ENCODE results near the gene ARF6.

DNA sequence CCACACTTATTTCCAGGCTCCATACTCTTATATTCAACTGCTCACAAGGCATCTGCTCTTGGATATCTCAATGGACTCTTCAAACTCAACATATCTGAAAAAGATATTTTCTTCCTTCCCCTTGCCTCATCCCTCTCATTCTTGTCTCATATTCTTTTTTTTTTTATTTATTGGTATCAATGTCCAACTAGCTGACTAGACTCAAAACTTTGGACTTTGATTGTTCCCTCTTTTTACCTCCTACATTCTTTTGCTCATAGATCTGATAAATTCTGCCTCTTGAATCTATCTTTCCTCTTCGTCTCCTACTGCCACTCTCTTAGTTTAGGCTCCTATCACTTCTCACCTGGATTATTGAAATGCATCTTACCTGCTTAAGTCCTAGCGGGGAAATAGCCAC, 25.8 kb downstream of the ARF6 start:
- TF ChIP-seq RXRA (IDR thresholded peaks at IDR 0.05; ENCODE audit: borderline replicate concordance, low read depth), result no peak
- TF ChIP-seq, protein P1, sequence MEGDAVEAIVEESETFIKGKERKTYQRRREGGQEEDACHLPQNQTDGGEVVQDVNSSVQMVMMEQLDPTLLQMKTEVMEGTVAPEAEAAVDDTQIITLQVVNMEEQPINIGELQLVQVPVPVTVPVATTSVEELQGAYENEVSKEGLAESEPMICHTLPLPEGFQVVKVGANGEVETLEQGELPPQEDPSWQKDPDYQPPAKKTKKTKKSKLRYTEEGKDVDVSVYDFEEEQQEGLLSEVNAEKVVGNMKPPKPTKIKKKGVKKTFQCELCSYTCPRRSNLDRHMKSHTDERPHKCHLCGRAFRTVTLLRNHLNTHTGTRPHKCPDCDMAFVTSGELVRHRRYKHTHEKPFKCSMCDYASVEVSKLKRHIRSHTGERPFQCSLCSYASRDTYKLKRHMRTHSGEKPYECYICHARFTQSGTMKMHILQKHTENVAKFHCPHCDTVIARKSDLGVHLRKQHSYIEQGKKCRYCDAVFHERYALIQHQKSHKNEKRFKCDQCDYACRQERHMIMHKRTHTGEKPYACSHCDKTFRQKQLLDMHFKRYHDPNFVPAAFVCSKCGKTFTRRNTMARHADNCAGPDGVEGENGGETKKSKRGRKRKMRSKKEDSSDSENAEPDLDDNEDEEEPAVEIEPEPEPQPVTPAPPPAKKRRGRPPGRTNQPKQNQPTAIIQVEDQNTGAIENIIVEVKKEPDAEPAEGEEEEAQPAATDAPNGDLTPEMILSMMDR (IDR thresholded peaks at IDR 0.05), result no peak
- TF ChIP-seq, protein P2, sequence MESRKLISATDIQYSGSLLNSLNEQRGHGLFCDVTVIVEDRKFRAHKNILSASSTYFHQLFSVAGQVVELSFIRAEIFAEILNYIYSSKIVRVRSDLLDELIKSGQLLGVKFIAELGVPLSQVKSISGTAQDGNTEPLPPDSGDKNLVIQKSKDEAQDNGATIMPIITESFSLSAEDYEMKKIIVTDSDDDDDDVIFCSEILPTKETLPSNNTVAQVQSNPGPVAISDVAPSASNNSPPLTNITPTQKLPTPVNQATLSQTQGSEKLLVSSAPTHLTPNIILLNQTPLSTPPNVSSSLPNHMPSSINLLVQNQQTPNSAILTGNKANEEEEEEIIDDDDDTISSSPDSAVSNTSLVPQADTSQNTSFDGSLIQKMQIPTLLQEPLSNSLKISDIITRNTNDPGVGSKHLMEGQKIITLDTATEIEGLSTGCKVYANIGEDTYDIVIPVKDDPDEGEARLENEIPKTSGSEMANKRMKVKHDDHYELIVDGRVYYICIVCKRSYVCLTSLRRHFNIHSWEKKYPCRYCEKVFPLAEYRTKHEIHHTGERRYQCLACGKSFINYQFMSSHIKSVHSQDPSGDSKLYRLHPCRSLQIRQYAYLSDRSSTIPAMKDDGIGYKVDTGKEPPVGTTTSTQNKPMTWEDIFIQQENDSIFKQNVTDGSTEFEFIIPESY (IDR thresholded peaks at IDR 0.05; ENCODE audit: borderline replicate concordance, low read depth), result no peak
- no peak for TF ChIP-seq SIN3A (IDR thresholded peaks at IDR 0.05; ENCODE audit: borderline replicate concordance, low read depth, low read length)
- no peak for TF ChIP-seq TEAD4 (IDR thresholded peaks at IDR 0.05; ENCODE audit: borderline replicate concordance, insufficient read depth)
- TF ChIP-seq EP300 (IDR thresholded peaks at IDR 0.05; ENCODE audit: borderline replicate concordance in 1 of 2, low read depth in 1 of 2, low read length in 1 of 2), result no peak
